Measurements from ENCODE around the gene NPAS4. TPM values are rescaled to one million over a fixed set of nuclear protein-coding genes. Genes with fewer than 3 reads are reported as not detected.
"Not testable (repeated sequence)": the region's sequence is repeated elsewhere in the genome, so short reads cannot be mapped to it uniquely, and the experiment has no call there.

NPAS4 gene
- total and polyA plus RNA-seq, 2 of the 4 experiments (the other 2 are of a cell fraction) = under 0.01 to 0.77 TPM

DNA sequence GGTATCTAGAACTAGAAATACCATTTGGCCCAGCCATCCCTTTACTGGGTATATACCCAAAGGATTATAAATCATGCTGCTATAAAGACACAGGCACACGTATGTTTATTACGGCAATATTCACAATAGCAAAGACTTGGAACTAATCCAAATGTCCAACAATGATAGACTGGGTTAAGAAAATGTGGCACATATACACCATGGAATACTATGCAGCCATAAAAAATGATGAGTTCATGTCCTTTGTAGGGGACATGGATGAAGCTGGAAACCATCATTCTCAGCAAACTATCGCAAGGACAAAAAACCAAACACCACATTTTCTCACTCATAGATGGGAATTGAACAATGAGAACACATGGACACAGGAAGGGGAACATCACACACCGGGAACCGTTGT lies 43.3 kb downstream of the NPAS4 start:
- POLR2A ChIA-PET (ENCODE audit: unreplicated experiment); H3K27me3 ChIP-seq (ENCODE audit: control insufficient read depth, insufficient read depth, low read length); H3K36me3 ChIP-seq (ENCODE audit: control insufficient read depth, insufficient read depth, low read length); dilution Hi-C loops (cut with HindIII; ENCODE audit: low sequenced_read_pairs, unreplicated experiment); H4K20me1 ChIP-seq (ENCODE audit: insufficient read depth, low read length); H3K4me2 ChIP-seq (ENCODE audit: low read depth, low read length); H2BK20ac ChIP-seq (ENCODE audit: low read depth, low read length); H4K8ac ChIP-seq (ENCODE audit: low read depth in 2 of 2, low read length in 2 of 2); DNase-seq; H2BK15ac ChIP-seq (ENCODE audit: low read depth, low read length); H3K14ac ChIP-seq (replicated peaks; ENCODE audit: low read depth, low read length); H3K4me1 ChIP-seq (ENCODE audit: control insufficient read depth, insufficient read depth, low read length); H3K4ac ChIP-seq (ENCODE audit: low read depth, low read length); ATAC-seq (ENCODE audit: low read depth); H2BK120ac ChIP-seq (ENCODE audit: low read depth, low read length); H2BK5ac ChIP-seq (ENCODE audit: low read depth, low read length, poor library complexity, severe bottlenecking); H3K56ac ChIP-seq (ENCODE audit: extremely low read depth, insufficient read depth, low read length); BruUV-seq (replicated peaks); H2AK5ac ChIP-seq (ENCODE audit: low read depth, low read length); in situ Hi-C loops (cut with MboI; ENCODE audit: low sequenced_read_pairs); H3K18ac ChIP-seq (ENCODE audit: low read depth, low read length); H4K91ac ChIP-seq (ENCODE audit: insufficient read depth, low read depth, low read length); H3K9ac ChIP-seq (ENCODE audit: low read depth, low read length); H3K9me3 ChIP-seq (ENCODE audit: control insufficient read depth, insufficient read depth, low read length); H2AK9ac ChIP-seq (replicated peaks; ENCODE audit: low read depth, low read length, poor library complexity); H3K23ac ChIP-seq (ENCODE audit: low read depth, low read length); H2AFZ ChIP-seq (replicated peaks; ENCODE audit: low read length, poor library complexity); H3K4me3 ChIP-seq (ENCODE audit: insufficient read depth, low read depth, low read length); H3K27ac ChIP-seq (ENCODE audit: insufficient read depth, low read length); intact Hi-C loops (cut with micrococcal nuclease); CTCF ChIA-PET; H3K9me1 ChIP-seq (ENCODE audit: insufficient read depth, low read length); H4K5ac ChIP-seq (ENCODE audit: low read depth, low read length): not testable (repeated sequence)
- peaks cover 16 to 20% of the 10 kb centered on the region in 2 experiments for H3K79me1 ChIP-seq (ENCODE audit: low read depth in 1 of 2, low read length in 2 of 2)
- WGBS, 2 experiments (ENCODE audit: extremely low coverage in 2 of 2, insufficient read length in 1 of 2) = no CpG with 5 or more reads among the region's 5 CpGs
